ENCODE results near the gene EIF2B1.
"Not testable (repeated sequence)": the region's sequence is repeated elsewhere in the genome, so short reads cannot be mapped to it uniquely, and the experiment has no call there.

EIF2B1 gene

GRCh38 chr12:123617580-123617979 is 15.9 kb downstream of the EIF2B1 start:
- no peak for DNase-seq (ENCODE audit: low spot score)

DNA sequence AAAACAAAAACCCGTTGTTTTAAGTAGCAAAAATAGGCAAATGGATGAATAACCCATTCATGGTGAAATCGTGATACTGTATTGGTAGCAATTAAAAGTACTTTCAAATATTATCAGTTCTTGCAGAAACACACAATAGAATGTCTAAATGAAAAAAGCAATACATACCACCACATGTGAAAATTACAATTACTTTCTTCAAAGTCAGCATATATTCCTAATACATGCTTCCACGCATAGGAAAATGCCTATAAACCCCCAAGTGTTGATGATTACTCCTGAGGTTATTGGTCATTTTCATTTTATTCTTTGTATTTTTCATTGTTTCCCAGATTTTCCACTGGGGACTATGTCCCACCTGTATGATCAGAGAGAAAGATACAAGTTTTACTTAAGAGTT is 16.3 kb downstream of the EIF2B1 start:
- no peak for DNase-seq (ENCODE audit: low spot score)

DNA sequence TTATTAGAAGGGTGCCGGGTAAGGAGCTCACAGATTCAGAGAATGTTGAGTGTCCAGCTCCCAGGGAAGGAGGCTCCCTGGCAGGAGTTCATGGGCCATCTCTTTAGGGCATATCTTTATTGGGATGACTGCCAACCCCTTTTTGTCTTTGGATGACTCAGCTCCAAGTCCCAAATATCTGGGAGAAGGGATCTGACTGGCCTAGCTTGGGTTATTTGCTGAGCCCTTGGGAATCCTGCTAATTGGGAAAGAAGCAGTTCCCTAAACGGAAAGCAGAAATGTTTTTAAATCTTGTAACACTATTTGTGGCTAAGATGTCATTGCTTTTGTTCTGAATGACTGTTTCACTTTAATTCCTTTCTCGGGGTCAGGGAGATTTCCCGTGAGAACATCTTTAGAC is 19.0 kb downstream of the EIF2B1 start:
- DNase-seq (ENCODE audit: low spot score), result no peak

DNA sequence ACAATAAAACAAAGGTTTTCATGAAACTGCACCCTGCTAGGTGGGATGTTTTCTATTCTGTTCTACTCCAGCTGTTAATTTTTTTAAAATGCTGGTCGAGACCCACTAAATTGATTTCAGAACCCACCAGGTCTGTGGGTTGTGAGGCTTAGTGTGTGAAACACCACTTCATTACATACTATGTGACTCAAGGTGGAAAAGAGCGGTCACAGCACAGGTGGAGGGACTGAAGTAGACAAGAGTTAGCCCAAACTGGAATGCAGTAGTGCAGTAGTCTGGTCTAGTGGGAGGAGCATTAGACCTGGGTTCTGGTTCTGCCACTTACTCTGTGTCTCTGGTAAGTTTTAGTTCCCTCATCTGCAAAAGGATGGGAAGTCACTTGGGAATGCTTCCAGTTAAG is 19.4 kb downstream of the EIF2B1 start:
- no peak for DNase-seq (ENCODE audit: low spot score)

GRCh38 chr12:123608182-123608581 is 25.3 kb downstream of the EIF2B1 start:
- DNase-seq (ENCODE audit: low spot score), result no peak

DNA sequence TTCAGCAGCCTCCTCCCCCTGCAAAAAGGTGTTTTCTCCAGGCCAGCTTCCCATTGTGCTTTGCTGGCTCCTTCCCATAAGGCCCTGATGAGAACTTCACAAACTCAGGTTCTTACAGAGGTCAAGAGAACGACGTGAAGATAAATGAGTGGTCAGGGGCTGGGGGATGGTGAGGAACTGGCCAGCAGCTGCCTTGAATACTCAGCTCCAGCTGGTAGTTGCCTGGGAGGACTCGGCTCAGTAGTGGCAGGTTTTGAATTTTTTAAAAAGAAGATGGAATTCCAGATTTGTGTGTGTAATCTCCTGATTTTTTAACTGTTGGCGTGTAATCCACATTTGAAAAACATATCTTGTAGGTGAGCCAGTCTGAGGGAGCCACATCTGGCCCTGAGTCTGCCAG is 25.7 kb downstream of the EIF2B1 start:
- DNase-seq (ENCODE audit: low spot score), result no peak

- DNase-seq (ENCODE audit: low spot score), result not testable (repeated sequence)
Observed at GRCh38 chr12:123603495-123603894, 30.0 kb downstream of the EIF2B1 start.

DNA sequence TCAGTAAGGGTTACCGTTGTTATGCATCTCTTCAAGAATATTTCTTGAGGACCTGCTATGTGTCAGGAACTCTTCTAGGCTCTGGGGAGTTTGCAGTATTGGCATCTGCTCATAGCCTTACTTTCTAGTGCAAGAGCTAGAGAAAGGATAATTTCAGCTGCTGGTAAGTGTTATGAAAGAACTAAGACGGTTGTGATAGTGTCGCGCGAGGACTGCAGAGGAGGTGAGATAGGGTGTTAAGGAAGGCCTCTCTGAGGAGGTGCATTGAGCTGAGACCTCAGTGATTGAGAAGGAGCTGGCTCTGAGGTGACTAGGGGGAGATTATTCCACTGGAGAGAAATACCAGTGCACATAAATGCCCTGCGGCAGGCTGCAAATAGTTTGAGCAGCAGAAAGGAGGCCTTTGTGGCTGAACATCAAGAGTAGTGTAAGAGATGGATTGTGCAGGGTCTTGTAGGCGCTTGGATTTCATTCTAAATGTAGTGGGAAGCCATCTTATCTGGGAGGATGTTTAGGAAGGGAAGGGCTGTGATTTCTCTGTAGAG is 30.8 kb downstream of the EIF2B1 start:
- peak; percentile 16 for DNase-seq (ENCODE audit: low spot score)

- peak; percentile 87 for DNase-seq (ENCODE audit: low spot score)
Observed at GRCh38 chr12:123601602-123602489, 31.6 kb downstream of the EIF2B1 start, which contains the start of gene DDX55. DDX55 (plus strand) TSS chr12:123602099; CDS start chr12:123602149, 50 bp downstream.

- no peak for DNase-seq (ENCODE audit: low spot score)
Observed at GRCh38 chr12:123599721-123600120, 33.8 kb downstream of the EIF2B1 start.

GRCh38 chr12:123599310-123599709 is 34.2 kb downstream of the EIF2B1 start:
- no peak for DNase-seq (ENCODE audit: low spot score)

DNA sequence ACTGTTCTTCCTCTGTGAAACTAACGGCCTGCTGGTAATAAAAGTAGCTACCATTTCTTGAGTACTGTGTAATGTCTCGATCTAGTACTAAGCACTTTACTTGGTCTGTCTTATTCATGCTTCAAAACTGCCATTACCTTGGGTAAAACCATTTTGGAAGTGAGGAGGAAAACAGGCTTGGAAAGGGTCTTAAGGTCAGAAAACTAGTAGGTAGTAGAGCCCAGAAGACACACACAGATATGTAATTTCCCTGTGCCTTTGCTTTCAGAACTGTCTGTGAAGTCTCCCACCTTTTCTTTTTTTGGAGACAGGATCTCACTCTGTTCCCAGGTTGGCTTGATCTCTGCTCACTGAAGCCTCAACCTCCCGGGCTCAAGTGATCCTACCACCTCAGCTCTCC is 35.0 kb downstream of the EIF2B1 start:
- DNase-seq (ENCODE audit: low spot score), result no peak

DNA sequence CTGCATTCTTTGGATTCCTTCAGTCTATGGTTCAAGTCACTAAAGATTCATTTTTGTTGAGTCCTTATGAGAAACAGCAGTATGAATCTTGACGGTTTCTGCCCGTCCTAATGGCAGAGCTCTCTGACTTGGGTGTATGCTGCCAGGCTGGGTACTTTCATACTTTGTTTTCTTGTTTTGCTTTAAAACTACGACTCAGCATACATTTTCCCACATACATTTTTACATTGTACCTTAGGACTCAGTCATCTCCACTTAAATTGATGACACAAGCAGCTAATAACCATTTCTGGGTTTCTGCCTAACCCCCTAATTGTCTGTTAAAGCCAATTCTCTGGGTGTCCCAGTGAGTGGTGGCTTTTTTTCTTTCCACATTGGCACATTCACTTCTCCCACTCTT is 36.4 kb downstream of the EIF2B1 start:
- no peak for DNase-seq (ENCODE audit: low spot score)

DNA sequence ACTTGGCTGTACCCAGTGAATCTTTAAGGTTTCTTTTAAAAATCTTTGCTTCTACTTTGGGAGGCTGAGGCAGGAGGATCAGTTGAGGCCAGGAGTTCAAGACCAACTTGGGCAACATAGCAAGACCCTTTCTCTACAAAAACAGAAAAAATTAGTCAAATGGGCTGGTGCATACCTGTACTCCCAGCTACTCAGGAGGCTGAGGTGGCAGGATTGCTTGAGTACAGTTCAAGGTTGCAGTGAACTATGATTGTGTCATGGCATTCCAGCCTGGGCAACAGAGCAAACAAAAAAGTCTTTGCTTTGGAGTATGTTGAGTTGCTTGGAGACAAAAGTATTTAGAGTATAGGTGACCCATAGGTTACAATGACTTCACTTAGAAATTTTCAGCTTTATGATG is 37.8 kb downstream of the EIF2B1 start:
- DNase-seq (ENCODE audit: low spot score), result peak; percentile 57

DNA sequence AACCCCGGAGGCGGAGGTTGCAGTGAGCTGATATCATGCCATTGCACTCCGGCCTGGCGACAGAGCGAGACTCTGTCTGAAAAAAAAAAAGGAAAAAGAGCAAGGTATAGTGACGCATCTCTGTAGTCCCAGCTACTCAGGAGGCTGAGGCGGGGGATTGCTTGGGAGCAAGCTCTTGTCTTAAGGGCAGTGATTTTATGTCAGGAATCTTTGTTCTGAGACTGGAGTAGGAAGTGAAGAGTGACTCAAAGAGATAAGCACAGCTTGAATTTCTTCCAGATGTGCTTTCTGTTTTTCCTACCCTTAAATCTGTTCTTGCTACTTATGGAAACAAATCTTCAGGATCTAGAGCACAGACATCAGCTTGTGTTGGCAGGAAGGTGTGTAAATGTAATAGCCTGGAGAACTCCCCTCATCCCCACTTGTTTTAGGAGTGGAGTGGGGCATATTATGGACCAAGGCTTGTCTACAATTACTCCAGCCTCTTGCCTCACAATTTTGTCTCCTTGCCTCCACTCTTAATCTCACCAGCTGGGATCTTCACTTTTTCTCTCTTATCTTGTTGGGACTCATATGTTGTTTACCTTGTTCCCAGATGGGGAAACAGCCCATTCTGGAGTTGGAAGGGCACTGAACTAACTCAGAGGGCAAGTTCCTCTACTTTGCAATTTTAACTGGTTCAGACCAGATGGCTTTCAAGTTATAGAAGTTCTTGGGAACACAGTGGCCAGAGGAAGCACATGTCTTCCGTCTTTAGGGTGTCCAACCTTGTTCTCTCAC is 41.6 kb downstream of the EIF2B1 start:
- no peak for DNase-seq (ENCODE audit: low spot score)

- DNase-seq (ENCODE audit: low spot score), result no peak
Observed at GRCh38 chr12:123580772-123581171, 52.7 kb downstream of the EIF2B1 start.

GRCh38 chr12:123578829-123579228 is 54.7 kb downstream of the EIF2B1 start:
- DNase-seq (ENCODE audit: low spot score), result not testable (repeated sequence)

- DNase-seq (ENCODE audit: low spot score), result no peak
Observed at GRCh38 chr12:123578243-123578642, 55.2 kb downstream of the EIF2B1 start.

DNA sequence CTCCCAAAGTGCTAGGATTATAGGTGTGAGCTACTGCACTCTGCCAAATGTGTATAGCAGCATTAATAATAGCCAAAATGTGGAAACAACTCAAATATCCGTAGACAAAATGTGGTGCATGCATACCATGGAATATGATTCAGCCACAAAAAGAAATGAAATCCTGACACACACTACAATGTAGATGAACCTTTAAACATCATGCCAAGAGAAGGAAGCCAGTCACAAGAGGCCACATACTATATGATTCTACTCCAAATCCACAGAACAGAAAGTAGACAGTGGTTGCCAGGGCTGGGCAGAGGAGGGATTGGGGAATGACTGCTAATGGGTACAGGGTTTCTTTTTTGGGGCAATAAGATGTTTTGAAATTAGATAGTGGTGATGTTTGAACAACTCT is 56.9 kb downstream of the EIF2B1 start:
- DNase-seq (ENCODE audit: low spot score), result no peak

DNA sequence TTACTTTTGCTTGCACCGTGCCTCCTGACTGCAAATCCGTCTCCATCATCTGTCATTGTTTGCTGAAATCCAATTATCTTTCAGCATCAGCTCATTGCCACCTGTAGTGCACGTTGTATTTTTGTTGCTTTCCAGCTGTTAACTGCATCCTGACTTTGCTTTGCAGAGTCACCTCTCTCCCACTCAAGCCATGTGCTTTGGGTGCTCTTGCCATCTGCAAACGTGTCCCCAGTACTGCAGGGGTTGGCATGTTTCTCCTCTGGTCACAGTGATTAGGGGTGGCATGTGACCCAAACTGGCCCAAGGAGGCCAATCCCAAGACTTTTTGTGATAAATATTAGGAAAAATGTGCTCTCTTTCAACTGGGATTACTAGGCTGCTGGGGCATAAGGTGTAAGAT is 59.6 kb downstream of the EIF2B1 start:
- no peak for DNase-seq (ENCODE audit: low spot score)

DNA sequence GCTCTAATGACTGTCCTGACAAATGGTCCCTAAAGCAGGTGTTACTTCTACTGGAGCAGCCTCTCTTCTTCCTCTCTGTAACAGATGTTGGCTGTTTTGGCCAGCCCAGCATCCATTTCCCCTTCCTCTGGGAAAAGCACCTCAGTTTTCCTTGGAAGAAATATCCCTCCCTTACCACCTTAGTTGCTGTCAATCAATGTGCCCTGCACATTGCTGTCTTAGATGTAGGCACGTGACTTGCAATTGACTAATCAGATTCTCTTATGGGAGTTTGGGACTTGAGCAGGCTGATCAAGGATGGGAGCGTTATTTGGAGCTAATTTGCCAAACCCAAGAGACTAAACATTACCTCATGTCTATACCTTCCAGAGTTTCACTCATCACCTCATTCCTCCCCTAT is 61.1 kb downstream of the EIF2B1 start:
- DNase-seq (ENCODE audit: low spot score), result no peak

DNA sequence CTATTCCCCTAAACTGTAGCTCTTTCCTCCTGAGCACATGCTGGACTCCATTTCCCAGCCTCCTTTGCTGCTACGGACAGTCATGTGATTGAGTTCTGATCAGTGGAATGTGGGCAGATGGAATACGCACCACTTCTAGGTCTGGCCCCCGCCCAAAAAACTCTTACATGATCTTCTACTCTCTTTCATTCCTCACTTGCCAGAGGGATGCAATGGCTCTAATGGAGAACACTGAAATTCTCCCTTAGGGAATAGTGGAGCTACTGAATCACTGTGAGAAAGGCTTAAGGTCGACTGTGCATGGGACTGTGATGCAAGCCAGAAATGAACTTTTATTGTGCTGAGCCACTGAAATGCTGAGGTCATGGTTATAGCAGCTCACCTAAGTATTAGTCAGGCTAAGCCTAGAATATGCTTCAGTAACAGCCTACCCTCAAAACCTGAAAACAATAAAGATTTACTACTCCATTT is 62.1 kb downstream of the EIF2B1 start:
- DNase-seq (ENCODE audit: low spot score), result peak; percentile 18
